ENCODE results near the gene KHSRP. TPM values are rescaled to one million over a fixed set of nuclear protein-coding genes. Genes with fewer than 3 reads are reported as not detected.

Gene KHSRP
- 177 and 285 TPM in 2 replicates for total RNA-seq

GRCh38 chr19:6424195-6424938 is at the start of gene KHSRP:
KHSRP (minus strand) TSS chr19:6424811; CDS start chr19:6424701, 110 bp downstream.

GRCh38 chr19:6464070-6464873 is 39.7 kb upstream of the KHSRP start, which contains the start of gene CRB3:
CRB3 (plus strand) TSS chr19:6464271; CDS start chr19:6464702, 431 bp downstream.

DNA sequence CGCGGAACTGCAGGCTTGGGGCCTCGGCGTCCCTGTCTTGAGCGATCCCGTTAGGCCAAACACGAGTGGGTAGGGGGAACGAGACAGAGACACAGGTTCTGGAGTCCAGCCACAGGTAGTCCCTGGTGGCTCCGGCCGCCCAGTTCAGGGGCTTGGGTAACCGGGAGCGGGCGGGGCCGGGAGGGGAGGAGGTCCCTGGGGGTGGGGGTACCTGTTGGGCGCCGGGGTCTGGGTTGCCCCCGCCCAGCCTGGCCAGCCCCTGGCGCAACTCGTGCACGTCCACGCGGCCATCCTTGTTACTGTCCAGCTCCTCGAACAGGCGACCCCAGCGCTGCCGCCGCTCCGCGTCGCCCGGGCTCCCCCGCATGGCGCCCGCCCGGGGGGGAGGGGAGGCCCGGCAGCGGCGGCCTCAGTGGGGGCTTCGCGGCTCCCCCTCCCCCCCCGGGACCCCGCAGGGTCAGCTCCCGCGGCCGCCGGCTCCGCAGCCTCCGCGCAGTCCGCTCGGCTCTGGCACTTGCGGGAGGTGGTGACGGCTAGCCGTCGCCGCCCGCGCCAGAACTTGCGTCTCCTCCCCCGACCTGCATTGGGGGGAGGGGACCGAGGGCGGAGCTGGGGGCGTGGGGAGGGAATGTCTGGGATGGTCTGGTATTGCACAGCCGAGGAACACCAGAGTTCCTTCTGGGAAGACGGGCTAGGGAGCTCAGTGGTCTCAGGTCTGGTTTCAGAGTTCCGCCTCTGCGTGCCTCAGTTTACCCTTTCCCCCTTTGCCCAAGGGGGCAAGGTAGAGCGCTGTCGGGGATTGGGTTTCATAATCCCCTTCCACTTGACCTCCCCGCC is 34.9 kb upstream of the KHSRP start, which contains the start of gene SLC25A23:
SLC25A23 (minus strand) TSS at position 531 of the 837 bp plus-strand sequence; CDS start at position 367, 164 bp downstream.

GRCh38 chr19:6433663-6434062 is 9.1 kb upstream of the KHSRP start, which contains the start of gene SLC25A41:
SLC25A41 (minus strand) TSS chr19:6433763; CDS start chr19:6433693, 70 bp downstream.

DNA sequence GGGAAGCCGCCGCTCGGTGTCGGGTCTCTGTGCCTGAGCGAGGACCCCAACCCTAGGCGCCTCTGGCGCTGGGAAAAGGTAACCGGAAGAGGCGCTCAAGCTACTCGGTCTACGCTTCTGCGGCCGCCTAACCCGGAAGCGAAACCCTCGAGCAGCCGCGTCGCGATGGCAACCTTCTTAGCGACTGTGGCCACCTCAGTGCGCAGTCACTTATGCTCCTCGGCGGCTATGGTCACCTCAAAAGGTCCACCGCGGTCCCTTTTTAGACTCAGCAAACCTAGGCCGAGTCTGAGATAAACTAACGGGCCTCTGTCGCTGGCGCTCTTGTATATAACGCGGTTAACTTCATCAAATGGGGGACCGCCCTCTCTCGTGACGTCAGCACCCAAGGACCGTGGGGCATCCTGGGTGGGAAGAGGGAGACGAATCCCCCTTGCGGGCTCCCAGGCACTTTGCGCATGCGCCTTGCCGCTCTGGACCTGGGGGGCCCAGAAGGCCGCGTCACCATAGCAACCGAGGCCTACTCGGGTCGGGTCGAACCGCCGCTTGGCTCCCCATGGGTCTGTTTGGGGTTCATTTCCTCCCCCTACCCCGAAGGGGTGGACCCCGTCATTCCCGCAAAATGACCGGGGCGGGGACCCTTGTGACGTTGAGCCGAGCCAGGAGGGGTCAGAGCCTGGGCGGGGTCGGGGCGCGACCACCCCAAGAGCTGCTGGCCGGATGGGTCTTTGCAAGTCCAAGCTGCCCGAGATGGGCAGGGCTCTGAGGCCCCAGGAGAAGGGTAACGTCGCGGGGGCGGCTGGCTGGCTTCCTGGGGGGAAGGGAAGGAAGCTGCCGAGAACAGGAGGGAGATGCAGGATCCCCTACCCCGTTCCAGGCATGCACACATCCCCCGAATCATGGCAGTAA is 31.3 kb downstream of the KHSRP start, which contains the start of gene GTF2F1:
GTF2F1 (minus strand) TSS at position 91 of the 909 bp plus-strand sequence. CDS start 169 bp downstream, outside the sequence.

GRCh38 chr19:6375411-6376010 is 49.1 kb downstream of the KHSRP start, which contains the start of gene PSPN:
PSPN (minus strand) TSS chr19:6375933; CDS start chr19:6375849, 84 bp downstream.

DNA sequence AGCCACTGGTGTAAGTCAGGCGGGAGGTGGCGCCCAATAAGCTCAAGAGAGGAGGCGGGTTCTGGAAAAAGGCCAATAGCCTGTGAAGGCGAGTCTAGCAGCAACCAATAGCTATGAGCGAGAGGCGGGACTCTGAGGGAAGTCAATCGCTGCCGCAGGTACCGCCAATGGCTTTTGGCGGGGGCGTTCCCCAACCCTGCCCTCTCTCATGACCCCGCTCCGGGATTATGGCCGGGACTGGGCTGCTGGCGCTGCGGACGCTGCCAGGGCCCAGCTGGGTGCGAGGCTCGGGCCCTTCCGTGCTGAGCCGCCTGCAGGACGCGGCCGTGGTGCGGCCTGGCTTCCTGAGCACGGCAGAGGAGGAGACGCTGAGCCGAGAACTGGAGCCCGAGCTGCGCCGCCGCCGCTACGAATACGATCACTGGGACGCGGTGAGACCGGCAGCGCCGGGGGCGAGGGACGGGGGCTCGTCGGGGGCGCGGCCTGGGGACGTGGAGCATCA is 52.0 kb downstream of the KHSRP start, which contains the start of gene ALKBH7:
ALKBH7 (plus strand) TSS at position 201 of the 502 bp plus-strand sequence; CDS start at position 228, 27 bp downstream.

Other genes with a start within 250 kb of the KHSRP start
- 29.8 and 40.4 TPM in 2 replicates for gene MLLT1, start 144.8 kb downstream of the KHSRP start, total RNA-seq
- gene ACER1, start 91.2 kb downstream of the KHSRP start, total RNA-seq: not detected in 2 replicates
- 203 and 247 TPM in 2 replicates for gene CLPP, start 63.3 kb downstream of the KHSRP start, total RNA-seq
- gene ALKBH7, start 52.0 kb downstream of the KHSRP start, total RNA-seq: 75.1 and 134 TPM in 2 replicates
- gene PSPN, start 48.9 kb downstream of the KHSRP start, total RNA-seq: 0.65 and 2.9 TPM in 2 replicates
- gene GTF2F1, start 31.6 kb downstream of the KHSRP start, total RNA-seq: 39.4 and 44.6 TPM in 2 replicates
- not detected in 2 replicates for gene SLC25A41, start 9.0 kb upstream of the KHSRP start, total RNA-seq
- 76.3 and 177 TPM in 2 replicates for gene SLC25A23, start 35.0 kb upstream of the KHSRP start, total RNA-seq
- gene CRB3, start 39.5 kb upstream of the KHSRP start, total RNA-seq: 33.6 and 79.1 TPM in 2 replicates
- 0.81 and 2.0 TPM in 2 replicates for gene DENND1C, start 57.0 kb upstream of the KHSRP start, total RNA-seq
- 4.6 and 15.2 TPM in 2 replicates for gene TUBB4A, start 77.5 kb upstream of the KHSRP start, total RNA-seq
- gene TNFSF9, start 106.2 kb upstream of the KHSRP start, total RNA-seq: 20.9 and 28.5 TPM in 2 replicates
- 70.9 and 153 TPM in 2 replicates for gene CD70, start 166.3 kb upstream of the KHSRP start, total RNA-seq
- gene TNFSF14, start 245.3 kb upstream of the KHSRP start, total RNA-seq: not detected in 2 replicates

Data from mesangial cell (primary cell).